Panc1 (cell line): ENCODE measurements around the gene APPL1. TPM values are rescaled to one million over a fixed set of nuclear protein-coding genes. Genes with fewer than 3 reads are reported as not detected.

Source experiments
- ATAC-seq: fragments of 200-7000 bp; cut with Tn5 transposase; 2 replicates; pipeline ENCODE4 v1.9.1; 2020; ENCODE audit warnings: mild to moderate bottlenecking, moderate library complexity
- BruUV-seq: library from RNA; stranded (reverse); fragments of 400-500 nt; replicated peaks from 2 replicates; lab custom pipeline; 2021; lab: Mats Ljungman, UMichigan
- CTCF ChIA-PET: fragments of 300-600 bp; sonication (Branson Sonifier 250); formaldehyde crosslinking; loops from one replicate; lab custom pipeline; 2022; ENCODE audit warnings: antibody characterized with exemption; lab: Charles Lee
- POLR2A ChIA-PET: fragments of 300-600 bp; sonication (Branson Sonifier 250); formaldehyde crosslinking; loops from one replicate; lab custom pipeline; 2022; ENCODE audit warnings: antibody characterized with exemption; lab: Charles Lee
- DNase-seq: peaks from one replicate; pipeline ENCODE4 v3.0.0-alpha.2; 2010; ENCODE audit warnings: low read depth, low spot score
- H3K27ac ChIP-seq: 2 replicates; pipeline ENCODE4 v1.5.1; 2011; ENCODE audit warnings: mild to moderate bottlenecking, low read length, inconsistent platforms
- H3K27me3 ChIP-seq: fragments of 200-500 bp; sonication (Bioruptor generic); 2 replicates; pipeline ENCODE4 v1.6.0; 2014; ENCODE audit warnings: low read length, inconsistent platforms; ENCODE audit not compliant: control insufficient read depth, insufficient read depth
- H3K36me3 ChIP-seq: fragments of 200-500 bp; sonication (Bioruptor generic); 2 replicates; pipeline ENCODE4 v1.5.1; 2014; ENCODE audit warnings: inconsistent platforms, mild to moderate bottlenecking, low read length, moderate library complexity; ENCODE audit not compliant: control insufficient read depth, insufficient read depth
- H3K4me1 ChIP-seq: 2 replicates; pipeline ENCODE4 v1.5.1; 2011; ENCODE audit warnings: inconsistent platforms, mild to moderate bottlenecking, low read length, moderate library complexity; ENCODE audit not compliant: control insufficient read depth, insufficient read depth
- H3K4me3 ChIP-seq, 2 experiments: 2 replicates each; pipeline ENCODE4 v1.5.1; 2011 to 2012; ENCODE audit warnings: low read depth in 2 of 2, low read length in 2 of 2, mild to moderate bottlenecking in 2 of 2, inconsistent platforms in 1 of 2, moderate library complexity in 1 of 2
- H3K9me3 ChIP-seq: fragments of 200-500 bp; sonication (Bioruptor generic); 2 replicates; pipeline ENCODE4 v1.5.1; 2014; ENCODE audit warnings: low read depth, mild to moderate bottlenecking, inconsistent platforms, low read length, moderate library complexity; ENCODE audit not compliant: control insufficient read depth, insufficient read depth
- CTCF ChIP-seq: fragments of 450-650 bp; IDR thresholded peaks from 2 replicates; pipeline ENCODE4 v1.5.1; 2017; ENCODE audit warnings: mild to moderate bottlenecking
- POLR2AphosphoS5 ChIP-seq: IDR thresholded peaks from 2 replicates; pipeline ENCODE4 v1.6.1; 2012; ENCODE audit warnings: mild to moderate bottlenecking, low read depth, low read length, moderate library complexity
- REST ChIP-seq, 2 experiments: IDR thresholded peaks; 2 replicates each; pipeline ENCODE4 v1.6.1; 2011 to 2012; ENCODE audit warnings: low read depth in 2 of 2, control low read depth in 1 of 2, low read length in 1 of 2, mild to moderate bottlenecking in 1 of 2, moderate library complexity in 1 of 2; ENCODE audit not compliant: insufficient read depth in 1 of 2
- SIN3A ChIP-seq: IDR thresholded peaks from 2 replicates; pipeline ENCODE4 v1.6.1; 2012; ENCODE audit warnings: low read depth, mild to moderate bottlenecking, low read length, moderate library complexity, borderline replicate concordance; ENCODE audit not compliant: insufficient read depth
- TCF7L2 ChIP-seq: IDR thresholded peaks from 2 replicates; pipeline ENCODE4 v1.6.1; 2011; ENCODE audit warnings: mild to moderate bottlenecking, low read depth, low read length, inconsistent platforms
- in situ Hi-C: cut with HindIII; loops from 2 replicates; pipeline ENCODE4 v1.10.0; 2016; ENCODE audit warnings: low sequenced_read_pairs, low pct_unique_long_range_greater_than_20kb
- intact Hi-C: fragments of 100-400 bp; cut with micrococcal nuclease; formaldehyde crosslinking; loops from one replicate; pipeline ENCODE4 v1.10.0; 2022; ENCODE audit not compliant: unreplicated experiment
- total RNA-seq: library from RNA; stranded (reverse); gene quantifications from one replicate; pipeline ENCODE4 v1.2.1, GENCODE V29; 2021; ENCODE audit not compliant: unreplicated experiment

Gene APPL1
- total RNA-seq, 1 experiment from 2014 or later: 36.3 TPM

GRCh38 chr3:57244946-57245345 is 17.4 kb downstream of the APPL1 start:
- ATAC-seq: no peak
- peaks cover 26% of the 10 kb centered on the region for H3K36me3 ChIP-seq
- TF ChIP-seq TCF7L2 (no peak), SIN3A (no peak), CTCF (no peak), POLR2AphosphoS5 (no peak), REST (IDR thresholded peaks at IDR 0.05; ENCODE audit: insufficient read depth in 1 of 2, low read depth in 2 of 2, low read length in 1 of 2) (no peak)
- H3K27ac ChIP-seq: no peak overlapping the region
- DNase-seq: no peak
- no peaks in the 10 kb centered on the region for H3K27me3 ChIP-seq
- in situ Hi-C loops: no loop called here
- H3K4me3 ChIP-seq: no peak overlapping the region
- no TSS peak for BruUV-seq
- no peaks in the 10 kb centered on the region for H3K9me3 ChIP-seq
- H3K4me1 ChIP-seq: no peaks in the 10 kb centered on the region
- ChIA-PET CTCF (no interaction called here), POLR2A (no interaction called here)
- intact Hi-C loops: no loop called here

- POLR2A ChIA-PET: no interaction called here
- BruUV-seq: no TSS peak
These were observed 24.9 kb downstream of the APPL1 start for GRCh38 chr3:57252404-57252803.

More at GRCh38 chr3:57252404-57252803, 24.9 kb downstream of the APPL1 start:
- Histone ChIP-seq H3K4me3 (no peak overlapping the region), H3K4me1 (no peaks in the 10 kb centered on the region), H3K9me3 (no peaks in the 10 kb centered on the region), H3K36me3 (peaks cover 12% of the 10 kb centered on the region; the same call in 1 of the 2 replicates), H3K27me3 (no peaks in the 10 kb centered on the region), H3K27ac (no peak overlapping the region)
- no peak for ATAC-seq
- in situ Hi-C loops (no loop called here), intact Hi-C loops (no loop called here)
- CTCF ChIA-PET: no interaction called here
- DNase-seq: no peak
- TF ChIP-seq POLR2AphosphoS5 (no peak), SIN3A (no peak), REST (IDR thresholded peaks at IDR 0.05; ENCODE audit: insufficient read depth in 1 of 2, low read depth in 2 of 2, low read length in 1 of 2) (no peak), CTCF (no peak), TCF7L2 (no peak)
